ENCODE measurements around the gene MLF1. TPM values are rescaled to one million over a fixed set of nuclear protein-coding genes. Genes with fewer than 3 reads are reported as not detected.
"Not testable (repeated sequence)": the region's sequence is repeated elsewhere in the genome, so short reads cannot be mapped to it uniquely, and the experiment has no call there.

Gene MLF1
- total and polyA plus RNA-seq, 2 donors (not counting 1 experiment from before 2014, with no cell fraction given): 0.25 TPM; not detected in 1

- CTCF ChIA-PET: interaction anchor here (0.7 to 1.0 kb wide), 2 partner anchors 251 to 366 kb away, joined by 3 to 4 read pairs; no protein-coding TSS in a partner anchor
- Histone ChIP-seq H3K36me3 (replicated peaks in 1 of 2; ENCODE audit: control extremely low read depth in 1 of 2, control insufficient read depth in 1 of 2, extremely low read depth in 1 of 2, insufficient read depth in 2 of 2, low read length in 1 of 2) (peaks cover 3 to 8% of the 10 kb centered on the region in 2 experiments), H3K4me2 (replicated peaks; ENCODE audit: low read depth, low read length, poor library complexity, severe bottlenecking) (no peak overlapping the region), H4K20me1 (ENCODE audit: control insufficient read depth, insufficient read depth, low read length, poor library complexity, severe bottlenecking) (no peaks in the 10 kb centered on the region), H3K9me3 (ENCODE audit: control extremely low read depth in 1 of 3, control insufficient read depth in 2 of 3, insufficient read depth in 1 of 3, low read length in 2 of 3) (no peaks in the 10 kb centered on the region), H3K4me1 (ENCODE audit: control insufficient read depth in 2 of 2, insufficient read depth in 2 of 2, low read length in 2 of 2) (no peaks in the 10 kb centered on the region), H3K79me2 (ENCODE audit: control insufficient read depth, insufficient read depth, low read length) (no peaks in the 10 kb centered on the region), H3K27ac (ENCODE audit: low read length in 2 of 2) (no peak overlapping the region), H2AFZ (ENCODE audit: insufficient read depth, low read depth, low read length, poor library complexity, severe bottlenecking) (no peak overlapping the region), H3K4me3 (ENCODE audit: control extremely low read depth in 1 of 5, extremely low read depth in 1 of 5, insufficient read depth in 1 of 5, low read depth in 2 of 5, low read length in 4 of 5) (no peak overlapping the region), H3K9ac (ENCODE audit: low read length) (no peak overlapping the region), H3K27me3 (replicated peaks in 1 of 4; ENCODE audit: control extremely low read depth in 1 of 4, control insufficient read depth in 3 of 4, insufficient read depth in 4 of 4, low read length in 3 of 4) (no peaks in the 10 kb centered on the region)
- TF ChIP-seq EZH2 (IDR thresholded peaks at IDR 0.05; ENCODE audit: borderline replicate concordance, insufficient read depth, low read depth, low read length, poor library complexity, severe bottlenecking): no peak
- no peak for TF ChIP-seq CTCF (IDR thresholded peaks at IDR 0.05)
- no peaks in the 10 kb centered on the region for H3K4me1 Mint-ChIP-seq
- no peak for ATAC-seq (ENCODE audit: low read depth)
- POLR2A ChIA-PET: no interaction called here
- no peaks in the 10 kb centered on the region for H3K9me3 Mint-ChIP-seq (ENCODE audit: insufficient read depth)
- intact Hi-C loops (cut with micrococcal nuclease): no loop called here
- WGBS (ENCODE audit: insufficient coverage): no CpG with 5 or more reads among the region's 1 CpG
- H3K27me3 Mint-ChIP-seq: no peaks in the 10 kb centered on the region
- H3K27ac Mint-ChIP-seq: no peak overlapping the region
- DNase-seq: no peak
- no peak overlapping the region for H3K4me3 Mint-ChIP-seq
Measured at GRCh38 chr3:158540066-158540465, 30.9 kb upstream of the MLF1 start.

GRCh38 chr3:158548691-158549090 is 22.3 kb upstream of the MLF1 start:
- Histone ChIP-seq H2AFZ (ENCODE audit: insufficient read depth, low read depth, low read length, poor library complexity, severe bottlenecking) (no peak overlapping the region), H3K36me3 (replicated peaks in 1 of 2; ENCODE audit: control extremely low read depth in 1 of 2, control insufficient read depth in 1 of 2, extremely low read depth in 1 of 2, insufficient read depth in 2 of 2, low read length in 1 of 2) (peaks cover 0 to 8% of the 10 kb centered on the region in 2 experiments), H3K79me2 (ENCODE audit: control insufficient read depth, insufficient read depth, low read length) (no peaks in the 10 kb centered on the region), H3K27me3 (replicated peaks in 1 of 4; ENCODE audit: control extremely low read depth in 1 of 4, control insufficient read depth in 3 of 4, insufficient read depth in 4 of 4, low read length in 3 of 4) (no peaks in the 10 kb centered on the region), H3K9ac (ENCODE audit: low read length) (no peak overlapping the region), H3K27ac (ENCODE audit: low read length in 2 of 2) (no peak overlapping the region), H4K20me1 (ENCODE audit: control insufficient read depth, insufficient read depth, low read length, poor library complexity, severe bottlenecking) (no peaks in the 10 kb centered on the region), H3K9me3 (ENCODE audit: control extremely low read depth in 1 of 3, control insufficient read depth in 2 of 3, insufficient read depth in 1 of 3, low read length in 2 of 3) (peaks cover 0 to 8% (median 2%) of the 10 kb centered on the region in 3 donors), H3K4me3 (ENCODE audit: control extremely low read depth in 1 of 5, extremely low read depth in 1 of 5, insufficient read depth in 1 of 5, low read depth in 2 of 5, low read length in 4 of 5) (no peak overlapping the region), H3K4me2 (replicated peaks; ENCODE audit: low read depth, low read length, poor library complexity, severe bottlenecking) (no peak overlapping the region), H3K4me1 (ENCODE audit: control insufficient read depth in 2 of 2, insufficient read depth in 2 of 2, low read length in 2 of 2) (no peaks in the 10 kb centered on the region)
- H3K4me1 Mint-ChIP-seq: no peaks in the 10 kb centered on the region
- DNase-seq (no peak), ATAC-seq (ENCODE audit: low read depth) (no peak)
- ChIA-PET POLR2A (no interaction called here), CTCF (no interaction called here)
- no peak for TF ChIP-seq EZH2 (IDR thresholded peaks at IDR 0.05; ENCODE audit: borderline replicate concordance, insufficient read depth, low read depth, low read length, poor library complexity, severe bottlenecking)
- no peak for TF ChIP-seq CTCF (IDR thresholded peaks at IDR 0.05)
- no CpG with 5 or more reads among the region's 4 CpGs for WGBS (ENCODE audit: insufficient coverage)
- no peak overlapping the region for H3K4me3 Mint-ChIP-seq
- no peak overlapping the region for H3K27ac Mint-ChIP-seq
- H3K9me3 Mint-ChIP-seq (ENCODE audit: insufficient read depth): peaks cover 2% of the 10 kb centered on the region
- intact Hi-C loops (cut with micrococcal nuclease): no loop called here
- no peaks in the 10 kb centered on the region for H3K27me3 Mint-ChIP-seq

DNA sequence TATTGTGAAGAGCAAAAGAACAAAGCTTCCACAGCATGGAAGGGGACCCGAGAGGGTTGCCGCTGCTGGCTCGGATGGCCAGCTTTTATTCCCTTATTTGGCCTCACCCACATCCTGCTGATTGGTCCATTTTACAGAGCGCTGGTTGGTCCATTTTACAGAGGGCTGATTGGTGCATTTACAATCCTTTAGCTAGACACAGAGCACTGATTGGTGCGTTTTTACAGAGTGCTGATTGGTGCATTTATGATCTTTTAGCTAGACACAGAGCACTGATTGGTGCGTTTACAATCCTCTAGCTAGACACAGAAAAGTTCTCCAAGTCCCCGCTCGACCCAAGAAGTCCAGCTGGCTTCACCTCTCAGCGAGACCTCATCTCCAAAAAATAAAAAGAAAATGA is 21.1 kb upstream of the MLF1 start:
- POLR2A ChIA-PET: not testable (repeated sequence)

More for the DNA sequence above, 21.1 kb upstream of the MLF1 start:
- H3K79me2 ChIP-seq (ENCODE audit: control insufficient read depth, insufficient read depth, low read length); H3K9me3 Mint-ChIP-seq (ENCODE audit: insufficient read depth); DNase-seq; H3K4me1 ChIP-seq (ENCODE audit: control insufficient read depth in 2 of 2, insufficient read depth in 2 of 2, low read length in 2 of 2); H3K4me1 Mint-ChIP-seq; CTCF ChIA-PET; ATAC-seq (ENCODE audit: low read depth); H2AFZ ChIP-seq (ENCODE audit: insufficient read depth, low read depth, low read length, poor library complexity, severe bottlenecking); intact Hi-C loops (cut with micrococcal nuclease); H3K27ac Mint-ChIP-seq; H3K27me3 ChIP-seq (replicated peaks in 1 of 4; ENCODE audit: control extremely low read depth in 1 of 4, control insufficient read depth in 3 of 4, insufficient read depth in 4 of 4, low read length in 3 of 4); H3K4me3 Mint-ChIP-seq; H3K4me2 ChIP-seq (replicated peaks; ENCODE audit: low read depth, low read length, poor library complexity, severe bottlenecking); H4K20me1 ChIP-seq (ENCODE audit: control insufficient read depth, insufficient read depth, low read length, poor library complexity, severe bottlenecking); H3K4me3 ChIP-seq (ENCODE audit: control extremely low read depth in 1 of 5, extremely low read depth in 1 of 5, insufficient read depth in 1 of 5, low read depth in 2 of 5, low read length in 4 of 5); H3K27me3 Mint-ChIP-seq; H3K36me3 ChIP-seq (replicated peaks in 1 of 2; ENCODE audit: control extremely low read depth in 1 of 2, control insufficient read depth in 1 of 2, extremely low read depth in 1 of 2, insufficient read depth in 2 of 2, low read length in 1 of 2); H3K9ac ChIP-seq (ENCODE audit: low read length); H3K9me3 ChIP-seq (ENCODE audit: control extremely low read depth in 1 of 3, control insufficient read depth in 2 of 3, insufficient read depth in 1 of 3, low read length in 2 of 3); H3K27ac ChIP-seq (ENCODE audit: low read length in 2 of 2): not testable (repeated sequence)
- 96% methylated on average over 4 of the region's 9 CpGs for WGBS (ENCODE audit: insufficient coverage)

All from B cell (primary cell).